A549 treated with GW870086 at 1 μM for 4 hours (cell line): ENCODE data around the gene EIF2S1. TPM values are rescaled to one million over a fixed set of nuclear protein-coding genes. Genes with fewer than 3 reads are reported as not detected.

Experiments
- total RNA-seq: library from RNA; stranded (reverse); fragments of 200-300 nt; extraction: Qiagen RNA extraction; gene quantifications from 5 replicates; pipeline ENCODE4 v1.2.3, GENCODE V29; 2022; ENCODE audit warnings: low read depth

Gene EIF2S1
- total RNA-seq = 233 to 326 TPM (median 242 TPM) in 5 replicates

DNA sequence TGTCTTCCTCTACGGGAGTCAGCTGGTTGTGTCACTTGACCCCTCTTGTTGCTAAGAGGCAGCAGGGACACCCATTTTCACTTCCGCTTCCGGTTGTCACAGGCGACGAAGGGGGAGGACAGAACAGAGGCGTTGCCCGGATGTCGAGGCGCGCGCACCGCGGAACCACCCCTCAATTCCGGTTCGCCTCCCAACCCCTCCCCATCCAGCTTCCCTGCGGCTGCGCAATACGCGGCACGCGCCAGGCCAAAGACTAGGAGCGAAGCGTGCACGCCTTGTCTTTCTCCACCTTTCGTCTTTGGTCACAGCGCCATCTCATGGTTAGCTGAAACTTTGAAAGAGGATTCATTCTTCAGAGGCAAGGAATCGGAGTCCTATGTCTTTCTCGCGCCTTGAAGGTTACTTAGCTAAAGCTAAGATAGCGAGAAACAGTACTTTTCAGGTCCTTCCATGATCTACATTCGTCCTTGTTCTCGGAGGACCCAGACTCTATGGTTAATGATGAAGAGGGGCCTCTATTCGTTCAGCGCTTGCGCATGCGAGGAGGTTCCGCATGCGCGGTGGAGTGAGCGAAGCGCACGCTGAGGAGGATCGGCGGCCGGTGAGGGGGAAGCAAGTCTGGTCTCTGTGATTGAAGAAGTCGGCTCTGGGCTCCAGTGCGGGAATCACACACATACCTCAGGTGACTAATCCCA, at the start of gene EIF2S1, which contains the start of gene ATP6V1D:
EIF2S1 (plus strand) TSS at position 554 of the 695 bp plus-strand sequence. CDS start 4,440 bp downstream, outside the sequence.
ATP6V1D (minus strand) TSS at position 30 of the 695 bp plus-strand sequence. CDS start 106 bp downstream, outside the sequence.

GRCh38 chr14:67411820-67412421, 51.8 kb downstream of the EIF2S1 start, which contains the start of gene PLEK2:
PLEK2 (minus strand) TSS chr14:67412165; CDS start chr14:67412059, 106 bp downstream.

Other genes starting within 250 kb of the EIF2S1 start
- gene GARIN2, start 170.9 kb upstream of the EIF2S1 start, total RNA-seq = 0.10 to 0.17 TPM in 2 of 5 replicates, not detected in the others
- gene PALS1, start 118.9 kb upstream of the EIF2S1 start, total RNA-seq = 12.1 to 18.5 TPM (median 16.7 TPM) in 5 replicates
- gene ATP6V1D, start 524 bp upstream of the EIF2S1 start, total RNA-seq = 69.1 to 107 TPM (median 72.2 TPM) in 5 replicates
- gene PLEK2, start 51.8 kb downstream of the EIF2S1 start, total RNA-seq = 19.1 to 23.2 TPM (median 22.6 TPM) in 5 replicates
- 0.09 to 0.50 TPM (median 0.21 TPM) in 5 replicates for gene TMEM229B, start 128.4 kb downstream of the EIF2S1 start, total RNA-seq
- 2.5 to 4.1 TPM (median 3.0 TPM) in 5 replicates for gene PLEKHH1, start 173.0 kb downstream of the EIF2S1 start, total RNA-seq
- 16.2 to 22.9 TPM (median 20.3 TPM) in 5 replicates for gene PIGH, start 239.9 kb downstream of the EIF2S1 start, total RNA-seq